Keratinocyte (primary cell): ENCODE results near the gene MPZL1. TPM values are rescaled to one million over a fixed set of nuclear protein-coding genes. Genes with fewer than 3 reads are reported as not detected.

Experiments used
- DNase-seq: peaks from one replicate; pipeline ENCODE4 v3.0.0-alpha.2; 2011; ENCODE audit warnings: low read depth, missing footprints, low spot score
- FAIRE-seq: peaks from 2 replicates; lab custom pipeline; 2011; peaks lifted over from hg19 to GRCh38; lab: Jason Lieb, UNC
- H2AFZ ChIP-seq: 2 replicates; pipeline ENCODE4 v1.6.0; 2012; ENCODE audit warnings: low read length, control low read depth, inconsistent platforms; ENCODE audit not compliant: control insufficient read depth
- H3K27ac ChIP-seq: 2 replicates; pipeline ENCODE4 v1.5.1; 2011; ENCODE audit warnings: low read length; ENCODE audit not compliant: control insufficient read depth, insufficient read depth
- H3K27me3 ChIP-seq: 3 replicates; pipeline ENCODE4 v1.6.0; 2011; ENCODE audit warnings: low read length; ENCODE audit not compliant: control insufficient read depth, insufficient read depth; ENCODE audit errors: extremely low read depth
- H3K36me3 ChIP-seq, 2 experiments: 2 replicates in 1 of 2; 3 replicates in 1 of 2; pipeline ENCODE4 v1.5.1; 2011; ENCODE audit warnings: low read length in 2 of 2, mild to moderate bottlenecking in 1 of 2; ENCODE audit not compliant: control insufficient read depth in 2 of 2, insufficient read depth in 2 of 2; ENCODE audit errors: extremely low read depth in 1 of 2
- H3K4me1 ChIP-seq: 3 replicates; pipeline ENCODE4 v1.5.1; 2011; ENCODE audit warnings: low read length; ENCODE audit not compliant: control insufficient read depth, insufficient read depth; ENCODE audit errors: extremely low read depth
- H3K4me2 ChIP-seq: 3 replicates; pipeline ENCODE4 v1.6.0; 2011; ENCODE audit warnings: low read depth, low read length; ENCODE audit not compliant: control insufficient read depth, insufficient read depth; ENCODE audit errors: extremely low read depth
- H3K4me3 ChIP-seq, 3 experiments: fragments of 200-600 bp in 1 of 3; sonication (generic) in 1 of 3; 2 replicates in 2 of 3; 3 replicates in 1 of 3; pipeline ENCODE4 v1.5.1; 2011 to 2016; ENCODE audit warnings: low read length in 3 of 3, mild to moderate bottlenecking in 3 of 3, control low read depth in 2 of 3, inconsistent platforms in 1 of 3, low read depth in 1 of 3, mixed read lengths in 1 of 3, mixed run types in 1 of 3, moderate library complexity in 1 of 3; ENCODE audit not compliant: control insufficient read depth in 2 of 3, insufficient read depth in 2 of 3; ENCODE audit errors: extremely low read depth in 1 of 3
- H3K79me2 ChIP-seq: 2 replicates; pipeline ENCODE4 v1.6.0; 2012; ENCODE audit warnings: low read length; ENCODE audit not compliant: control insufficient read depth, insufficient read depth
- H3K9ac ChIP-seq: 3 replicates; pipeline ENCODE4 v1.6.0; 2011; ENCODE audit warnings: low read length; ENCODE audit not compliant: control insufficient read depth, insufficient read depth; ENCODE audit errors: extremely low read depth
- H3K9me1 ChIP-seq: 3 replicates; pipeline ENCODE4 v1.6.0; 2011; ENCODE audit warnings: low read length; ENCODE audit not compliant: control insufficient read depth, insufficient read depth; ENCODE audit errors: extremely low read depth
- H3K9me3 ChIP-seq: 2 replicates; pipeline ENCODE4 v1.5.1; 2012; ENCODE audit warnings: low read depth, low read length; ENCODE audit not compliant: control insufficient read depth
- H4K20me1 ChIP-seq: 3 replicates; pipeline ENCODE4 v1.6.0; 2011; ENCODE audit warnings: low read length; ENCODE audit not compliant: control insufficient read depth, insufficient read depth; ENCODE audit errors: extremely low read depth
- CTCF ChIP-seq, 3 experiments: IDR thresholded peaks in 1 of 3; conservative IDR thresholded peaks in 1 of 3; optimal IDR thresholded peaks in 1 of 3; 2 replicates in 2 of 3; 3 replicates in 1 of 3; pipeline versions ENCODE3 to v1.5.1; 2011; ENCODE audit warnings: low read length in 3 of 3, mild to moderate bottlenecking in 3 of 3, moderate library complexity in 2 of 3, control low read depth in 1 of 3, inconsistent platforms in 1 of 3; ENCODE audit not compliant: insufficient read depth in 2 of 3; ENCODE audit errors: extremely low read depth in 1 of 3
- EZH2 ChIP-seq: IDR thresholded peaks from one replicate; pipeline ENCODE4 v1.6.1; 2012; ENCODE audit warnings: inconsistent platforms, mild to moderate bottlenecking, low read length, moderate library complexity
- dilution Hi-C: fragments of 300-500 bp; cut with MboI; formaldehyde crosslinking; loops from one replicate; pipeline ENCODE4 v1.7.0; 2020; ENCODE audit warnings: low sequenced_read_pairs; ENCODE audit not compliant: extremely low pct_ligation_motif_present
- polyA plus RNA-seq, 5 experiments: library from polyadenylated mRNA; depleted of rRNA in 3 of 5; stranded (reverse) in 3 of 5; stranded (forward) in 1 of 5; unstranded in 1 of 5; fragments of >200 nt; gene quantifications; 1 replicate in 1 of 5; 2 replicates in 3 of 5; 3 replicates in 1 of 5; pipeline versions ENCODE4 v1.2.1 to v1.2.3, GENCODE V29; 2011 to 2012; ENCODE audit warnings: missing spikeins in 2 of 5, low read depth in 1 of 5, low replicate concordance in 1 of 5

Gene MPZL1
- polyA plus RNA-seq, 1 donor (not counting 4 experiments of a cell fraction or from before 2014, with no cell fraction given): 195 TPM

- peaks cover 29% of the 10 kb centered on the region for H3K4me1 ChIP-seq
- no peak overlapping the region for H2AFZ ChIP-seq
- no peaks in the 10 kb centered on the region for H4K20me1 ChIP-seq
- H3K4me3 ChIP-seq: no peak overlapping the region
- no peak for DNase-seq
- H3K36me3 ChIP-seq: peaks cover 12 to 28% of the 10 kb centered on the region in 2 experiments
- H3K4me2 ChIP-seq: no peak overlapping the region
- no peak overlapping the region for H3K9ac ChIP-seq
- H3K27me3 ChIP-seq: no peaks in the 10 kb centered on the region
- H3K27ac ChIP-seq: no peak overlapping the region
- no peaks in the 10 kb centered on the region for H3K9me3 ChIP-seq
- dilution Hi-C loops: no loop called here
- TF ChIP-seq CTCF (optimal IDR thresholded peaks at IDR 0.05 in 1 of 3, IDR thresholded peaks at IDR 0.05 in 1 of 3, conservative IDR thresholded peaks at IDR 0.05 in 1 of 3; ENCODE audit: extremely low read depth in 1 of 3, insufficient read depth in 2 of 3, low read length in 3 of 3) (no peak), EZH2 (no peak)
- H3K9me1 ChIP-seq: no peaks in the 10 kb centered on the region
- no peak for FAIRE-seq
- peaks cover 3% of the 10 kb centered on the region for H3K79me2 ChIP-seq
Measured at GRCh38 chr1:167777269-167777650, 55.5 kb downstream of the MPZL1 start.

GRCh38 chr1:167781558-167781957, 59.8 kb downstream of the MPZL1 start:
- H3K9me3 ChIP-seq: no peaks in the 10 kb centered on the region
- H3K36me3 ChIP-seq: peaks cover 12 to 13% of the 10 kb centered on the region in 2 experiments
- no peak overlapping the region for H3K27ac ChIP-seq
- DNase-seq (no peak), FAIRE-seq (no peak)
- H2AFZ ChIP-seq: no peak overlapping the region
- no peaks in the 10 kb centered on the region for H3K9me1 ChIP-seq
- no peak overlapping the region for H3K9ac ChIP-seq
- no peaks in the 10 kb centered on the region for H4K20me1 ChIP-seq
- no peak overlapping the region for H3K4me3 ChIP-seq
- no peak overlapping the region for H3K4me2 ChIP-seq
- dilution Hi-C loops: no loop called here
- H3K79me2 ChIP-seq: peaks cover 3% of the 10 kb centered on the region
- H3K4me1 ChIP-seq: peaks cover 14% of the 10 kb centered on the region
- H3K27me3 ChIP-seq: no peaks in the 10 kb centered on the region
- no peak for TF ChIP-seq EZH2
- TF ChIP-seq CTCF (optimal IDR thresholded peaks at IDR 0.05 in 1 of 3, IDR thresholded peaks at IDR 0.05 in 1 of 3, conservative IDR thresholded peaks at IDR 0.05 in 1 of 3; ENCODE audit: extremely low read depth in 1 of 3, insufficient read depth in 2 of 3, low read length in 3 of 3): no peak
